Stimulated activated naive CD8-positive, alpha-beta T cell treated with anti-CD3 and anti-CD28 coated beads, Interleukin-15, Interleukin-2, amounts not matched to agents 100 ng/mL and 50 ng/mL, for 24 hours (primary cell): ENCODE measurements around the gene DAB1.

Experiments used
- H3K27ac Mint-ChIP-seq: one replicate; pipeline ENCODE4 v1.8.0; 2021; ENCODE audit warnings: mild to moderate bottlenecking, mixed read lengths
- H3K27me3 Mint-ChIP-seq: one replicate; pipeline ENCODE4 v1.8.0; 2021; ENCODE audit warnings: mixed read lengths
- H3K36me3 Mint-ChIP-seq: one replicate; pipeline ENCODE4 v1.8.0; 2021; ENCODE audit warnings: low read depth, mixed read lengths
- H3K4me1 Mint-ChIP-seq: one replicate; pipeline ENCODE4 v1.8.0; 2021; ENCODE audit warnings: low read depth, mixed read lengths
- H3K4me3 Mint-ChIP-seq: one replicate; pipeline ENCODE4 v1.8.0; 2021; ENCODE audit warnings: mild to moderate bottlenecking, mixed read lengths
- H3K9me3 Mint-ChIP-seq: one replicate; pipeline ENCODE4 v1.8.0; 2021; ENCODE audit warnings: mixed read lengths

Gene DAB1

GRCh38 chr1:56995414-56996100 lies 428.3 kb downstream of the DAB1 start:
- H3K9me3 Mint-ChIP-seq, result peaks cover 4% of the 10 kb centered on the region
- no peak overlapping the region for H3K4me3 Mint-ChIP-seq
- no peaks in the 10 kb centered on the region for H3K4me1 Mint-ChIP-seq
- no peak overlapping the region for H3K27ac Mint-ChIP-seq
- peaks cover 18% of the 10 kb centered on the region for H3K27me3 Mint-ChIP-seq
- H3K36me3 Mint-ChIP-seq, result no peaks in the 10 kb centered on the region

- Mint-ChIP-seq H3K27me3 (peaks cover 21% of the 10 kb centered on the region), H3K9me3 (no peaks in the 10 kb centered on the region), H3K4me3 (no peak overlapping the region), H3K36me3 (no peaks in the 10 kb centered on the region), H3K27ac (no peak overlapping the region), H3K4me1 (no peaks in the 10 kb centered on the region)
Observed at GRCh38 chr1:56993475-56993874, 430.4 kb downstream of the DAB1 start.

GRCh38 chr1:56992318-56993125 lies 431.3 kb downstream of the DAB1 start:
- no peak overlapping the region for H3K4me3 Mint-ChIP-seq
- H3K4me1 Mint-ChIP-seq, result no peaks in the 10 kb centered on the region
- no peaks in the 10 kb centered on the region for H3K9me3 Mint-ChIP-seq
- H3K27me3 Mint-ChIP-seq, result peaks cover 21% of the 10 kb centered on the region
- no peaks in the 10 kb centered on the region for H3K36me3 Mint-ChIP-seq
- no peak overlapping the region for H3K27ac Mint-ChIP-seq

GRCh38 chr1:56991576-56991975 lies 432.3 kb downstream of the DAB1 start:
- no peaks in the 10 kb centered on the region for H3K9me3 Mint-ChIP-seq
- H3K36me3 Mint-ChIP-seq, result no peaks in the 10 kb centered on the region
- H3K27me3 Mint-ChIP-seq, result peaks cover 21% of the 10 kb centered on the region
- no peak overlapping the region for H3K4me3 Mint-ChIP-seq
- no peaks in the 10 kb centered on the region for H3K4me1 Mint-ChIP-seq
- H3K27ac Mint-ChIP-seq, result no peak overlapping the region

- Mint-ChIP-seq H3K9me3 (no peaks in the 10 kb centered on the region), H3K4me1 (no peaks in the 10 kb centered on the region), H3K4me3 (no peak overlapping the region), H3K36me3 (no peaks in the 10 kb centered on the region), H3K27ac (no peak overlapping the region), H3K27me3 (peaks cover 3% of the 10 kb centered on the region)
Observed at GRCh38 chr1:56986397-56986796, 437.5 kb downstream of the DAB1 start.

- no peaks in the 10 kb centered on the region for H3K4me1 Mint-ChIP-seq
- H3K36me3 Mint-ChIP-seq, result no peaks in the 10 kb centered on the region
- H3K27ac Mint-ChIP-seq, result no peak overlapping the region
- peaks cover 3% of the 10 kb centered on the region for H3K27me3 Mint-ChIP-seq
- no peak overlapping the region for H3K4me3 Mint-ChIP-seq
- H3K9me3 Mint-ChIP-seq, result no peaks in the 10 kb centered on the region
Observed at GRCh38 chr1:56985857-56986256, 438.0 kb downstream of the DAB1 start.

- Mint-ChIP-seq H3K27ac (no peak overlapping the region), H3K9me3 (no peaks in the 10 kb centered on the region), H3K27me3 (peaks cover 4% of the 10 kb centered on the region), H3K4me3 (no peak overlapping the region), H3K36me3 (no peaks in the 10 kb centered on the region), H3K4me1 (no peaks in the 10 kb centered on the region)
Observed at GRCh38 chr1:56983484-56983883, 440.4 kb downstream of the DAB1 start.

- no peaks in the 10 kb centered on the region for H3K9me3 Mint-ChIP-seq
Observed at GRCh38 chr1:56979986-56980755, 443.7 kb downstream of the DAB1 start.

GRCh38 chr1:56978819-56979218 lies 445.0 kb downstream of the DAB1 start:
- Mint-ChIP-seq H3K27me3 (peaks cover 4% of the 10 kb centered on the region), H3K27ac (no peak overlapping the region), H3K9me3 (no peaks in the 10 kb centered on the region), H3K36me3 (no peaks in the 10 kb centered on the region), H3K4me3 (no peak overlapping the region), H3K4me1 (no peaks in the 10 kb centered on the region)

More at GRCh38 chr1:56979986-56980755, 443.7 kb downstream of the DAB1 start:
- no peak overlapping the region for H3K4me3 Mint-ChIP-seq
- no peaks in the 10 kb centered on the region for H3K4me1 Mint-ChIP-seq
- peaks cover 4% of the 10 kb centered on the region for H3K27me3 Mint-ChIP-seq
- H3K36me3 Mint-ChIP-seq, result no peaks in the 10 kb centered on the region
- no peak overlapping the region for H3K27ac Mint-ChIP-seq

GRCh38 chr1:56977910-56978309 lies 445.9 kb downstream of the DAB1 start:
- no peak overlapping the region for H3K4me3 Mint-ChIP-seq
- H3K9me3 Mint-ChIP-seq, result no peaks in the 10 kb centered on the region
- no peaks in the 10 kb centered on the region for H3K4me1 Mint-ChIP-seq
- no peak overlapping the region for H3K27ac Mint-ChIP-seq
- H3K27me3 Mint-ChIP-seq, result peaks cover 4% of the 10 kb centered on the region
- H3K36me3 Mint-ChIP-seq, result no peaks in the 10 kb centered on the region

- no peaks in the 10 kb centered on the region for H3K9me3 Mint-ChIP-seq
- no peaks in the 10 kb centered on the region for H3K4me1 Mint-ChIP-seq
- no peak overlapping the region for H3K4me3 Mint-ChIP-seq
- H3K27ac Mint-ChIP-seq, result no peak overlapping the region
- no peaks in the 10 kb centered on the region for H3K36me3 Mint-ChIP-seq
- H3K27me3 Mint-ChIP-seq, result peaks cover 4% of the 10 kb centered on the region
Observed at GRCh38 chr1:56975446-56975845, 448.4 kb downstream of the DAB1 start.

GRCh38 chr1:56973923-56974742 lies 449.7 kb downstream of the DAB1 start:
- Mint-ChIP-seq H3K9me3 (no peaks in the 10 kb centered on the region), H3K4me3 (no peak overlapping the region), H3K4me1 (no peaks in the 10 kb centered on the region), H3K36me3 (no peaks in the 10 kb centered on the region), H3K27me3 (no peaks in the 10 kb centered on the region), H3K27ac (no peak overlapping the region)

- Mint-ChIP-seq H3K4me3 (no peak overlapping the region), H3K27ac (no peak overlapping the region), H3K4me1 (no peaks in the 10 kb centered on the region), H3K27me3 (no peaks in the 10 kb centered on the region), H3K9me3 (no peaks in the 10 kb centered on the region), H3K36me3 (no peaks in the 10 kb centered on the region)
Observed at GRCh38 chr1:56972976-56973375, 450.9 kb downstream of the DAB1 start.

GRCh38 chr1:56970280-56970679 lies 453.6 kb downstream of the DAB1 start:
- Mint-ChIP-seq H3K36me3 (no peaks in the 10 kb centered on the region), H3K9me3 (no peaks in the 10 kb centered on the region), H3K4me1 (no peaks in the 10 kb centered on the region), H3K27ac (no peak overlapping the region), H3K27me3 (no peaks in the 10 kb centered on the region), H3K4me3 (no peak overlapping the region)
